ENCODE measurements around the gene COX6A2. TPM values are rescaled to one million over a fixed set of nuclear protein-coding genes. Genes with fewer than 3 reads are reported as not detected.

Gene COX6A2
- total and polyA plus RNA-seq, 2 donors (not counting 1 experiment from before 2014, with no cell fraction given), result not detected

- H3K27me3 ChIP-seq (ENCODE audit: control insufficient read depth, insufficient read depth, low read length), result no peaks in the 10 kb centered on the region
- DNase-seq (ENCODE audit: low read depth in 2 of 2), result no peak
- H3K27ac ChIP-seq (ENCODE audit: insufficient read depth, low read length), result no peak overlapping the region
- no peaks in the 10 kb centered on the region for H3K36me3 ChIP-seq (ENCODE audit: control insufficient read depth, insufficient read depth, low read length)
- no peak overlapping the region for H3K9ac ChIP-seq (ENCODE audit: insufficient read depth, low read length)
- no peak overlapping the region for H2AFZ ChIP-seq (ENCODE audit: low read length)
- H3K4me2 ChIP-seq (ENCODE audit: extremely low read depth, insufficient read depth, low read length), result no peak overlapping the region
- H3K79me2 ChIP-seq (ENCODE audit: control insufficient read depth, insufficient read depth, low read length), result no peaks in the 10 kb centered on the region
- H4K20me1 ChIP-seq (ENCODE audit: control insufficient read depth, extremely low read depth, insufficient read depth, low read length), result no peaks in the 10 kb centered on the region
- no peak for TF ChIP-seq CTCF (conservative IDR thresholded peaks at IDR 0.05 in 1 of 2, IDR thresholded peaks at IDR 0.05 in 1 of 2; ENCODE audit: low read depth in 1 of 2, low read length in 2 of 2)
- TF ChIP-seq EZH2 (IDR thresholded peaks at IDR 0.05; ENCODE audit: low read length, missing control alignments), result no peak
- peak overlapping the region in 1 of 4 experiments; percentile 17 for H3K4me3 ChIP-seq (replicated peaks in 1 of 4; ENCODE audit: control extremely low read depth in 1 of 4, insufficient read depth in 1 of 4, low read depth in 3 of 4, low read length in 4 of 4)
- H3K9me3 ChIP-seq (ENCODE audit: control insufficient read depth, insufficient read depth, low read depth, low read length), result no peaks in the 10 kb centered on the region
- H3K4me1 ChIP-seq (ENCODE audit: control insufficient read depth, extremely low read depth, insufficient read depth, low read length), result no peaks in the 10 kb centered on the region
Observed at GRCh38 chr16:31403590-31404352, 24.4 kb downstream of the COX6A2 start.

DNA sequence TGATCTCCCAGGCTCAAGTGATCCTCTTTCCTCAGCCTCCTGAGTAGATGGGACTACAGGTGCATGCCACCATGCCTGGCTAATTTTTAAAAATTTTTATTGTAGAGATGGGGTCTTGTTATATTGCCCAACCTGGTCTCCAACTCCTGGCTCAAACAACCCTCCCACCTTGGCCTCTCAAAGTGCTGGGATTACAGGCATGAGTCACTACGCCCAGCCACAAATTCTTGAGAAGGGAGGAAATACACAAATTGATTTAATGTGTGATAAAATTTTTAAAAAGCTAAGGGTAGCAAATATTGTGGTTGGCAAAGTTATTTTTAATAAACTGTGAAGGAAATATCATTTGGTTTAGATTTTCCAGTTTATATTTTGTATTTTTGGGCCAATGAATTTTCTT, 25.5 kb downstream of the COX6A2 start:
- peak in 1 of 2 donors; percentile 4 for DNase-seq (ENCODE audit: low read depth in 2 of 2)

DNA sequence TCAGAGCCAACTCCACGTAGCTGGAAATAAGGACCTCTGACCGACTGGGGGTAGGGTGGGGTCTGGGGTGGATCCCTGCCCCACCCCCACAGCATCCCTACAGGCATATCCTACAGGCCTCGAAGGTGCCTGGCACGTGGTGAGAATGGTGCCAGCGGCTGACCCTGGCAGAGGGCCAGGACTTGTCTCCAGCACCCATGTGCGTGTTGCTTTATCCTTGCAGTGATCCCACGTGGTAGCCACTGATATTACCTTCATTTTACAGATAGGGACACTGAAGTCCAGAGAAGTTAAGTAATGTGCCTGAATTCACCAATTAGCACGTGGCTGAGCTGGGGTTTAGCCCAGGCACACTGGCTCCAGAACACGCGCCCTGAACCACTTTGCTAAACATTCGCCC, 26.7 kb downstream of the COX6A2 start:
- Histone ChIP-seq H3K4me2 (ENCODE audit: extremely low read depth, insufficient read depth, low read length) (no peak overlapping the region), H3K4me3 (replicated peaks in 1 of 4; ENCODE audit: control extremely low read depth in 1 of 4, insufficient read depth in 1 of 4, low read depth in 3 of 4, low read length in 4 of 4) (no peak overlapping the region), H3K27me3 (ENCODE audit: control insufficient read depth, insufficient read depth, low read length) (no peaks in the 10 kb centered on the region), H3K27ac (ENCODE audit: insufficient read depth, low read length) (no peak overlapping the region), H4K20me1 (ENCODE audit: control insufficient read depth, extremely low read depth, insufficient read depth, low read length) (no peaks in the 10 kb centered on the region), H3K4me1 (ENCODE audit: control insufficient read depth, extremely low read depth, insufficient read depth, low read length) (no peaks in the 10 kb centered on the region), H2AFZ (ENCODE audit: low read length) (no peak overlapping the region), H3K79me2 (ENCODE audit: control insufficient read depth, insufficient read depth, low read length) (no peaks in the 10 kb centered on the region), H3K36me3 (ENCODE audit: control insufficient read depth, insufficient read depth, low read length) (no peaks in the 10 kb centered on the region), H3K9me3 (ENCODE audit: control insufficient read depth, insufficient read depth, low read depth, low read length) (no peaks in the 10 kb centered on the region), H3K9ac (ENCODE audit: insufficient read depth, low read length) (no peak overlapping the region)
- no peak for DNase-seq (ENCODE audit: low read depth in 2 of 2)
- TF ChIP-seq EZH2 (IDR thresholded peaks at IDR 0.05; ENCODE audit: low read length, missing control alignments) (no peak), CTCF (conservative IDR thresholded peaks at IDR 0.05 in 1 of 2, IDR thresholded peaks at IDR 0.05 in 1 of 2; ENCODE audit: low read depth in 1 of 2, low read length in 2 of 2) (no peak)

More for the DNA sequence above, 25.5 kb downstream of the COX6A2 start:
- Histone ChIP-seq H3K79me2 (ENCODE audit: control insufficient read depth, insufficient read depth, low read length) (no peaks in the 10 kb centered on the region), H3K9ac (ENCODE audit: insufficient read depth, low read length) (no peak overlapping the region), H3K4me1 (ENCODE audit: control insufficient read depth, extremely low read depth, insufficient read depth, low read length) (no peaks in the 10 kb centered on the region), H3K9me3 (ENCODE audit: control insufficient read depth, insufficient read depth, low read depth, low read length) (no peaks in the 10 kb centered on the region), H3K27ac (ENCODE audit: insufficient read depth, low read length) (no peak overlapping the region), H3K36me3 (ENCODE audit: control insufficient read depth, insufficient read depth, low read length) (no peaks in the 10 kb centered on the region), H2AFZ (ENCODE audit: low read length) (no peak overlapping the region), H3K4me3 (replicated peaks in 1 of 4; ENCODE audit: control extremely low read depth in 1 of 4, insufficient read depth in 1 of 4, low read depth in 3 of 4, low read length in 4 of 4) (no peak overlapping the region), H4K20me1 (ENCODE audit: control insufficient read depth, extremely low read depth, insufficient read depth, low read length) (no peaks in the 10 kb centered on the region), H3K27me3 (ENCODE audit: control insufficient read depth, insufficient read depth, low read length) (no peaks in the 10 kb centered on the region), H3K4me2 (ENCODE audit: extremely low read depth, insufficient read depth, low read length) (no peak overlapping the region)
- no peak for TF ChIP-seq CTCF (conservative IDR thresholded peaks at IDR 0.05 in 1 of 2, IDR thresholded peaks at IDR 0.05 in 1 of 2; ENCODE audit: low read depth in 1 of 2, low read length in 2 of 2)
- no peak for TF ChIP-seq EZH2 (IDR thresholded peaks at IDR 0.05; ENCODE audit: low read length, missing control alignments)

All from fibroblast of lung (primary cell).